SJSA1 (cell line): ENCODE results near the gene STRN3. TPM values are rescaled to one million over a fixed set of nuclear protein-coding genes. Genes with fewer than 3 reads are reported as not detected.
A peak's percentile ranks its signal among the peaks of the same experiment; 100 is the strongest.

Experiments
- DNase-seq, 2 experiments: peaks; one replicate each; pipeline ENCODE4 v3.0.0-alpha.2; 2015 to 2020; ENCODE audit warnings: low spot score in 2 of 2, low read depth in 1 of 2
- H3K27ac ChIP-seq: fragments of 250-450 bp; sonication (Bioruptor Pico); 2 replicates; pipeline ENCODE4 v1.5.1; 2020; ENCODE audit warnings: mild to moderate bottlenecking, moderate library complexity
- H3K27me3 ChIP-seq: fragments of 250-450 bp; sonication (Bioruptor Pico); replicated peaks from 2 replicates; pipeline ENCODE4 v1.5.1; 2020; ENCODE audit warnings: mild to moderate bottlenecking, moderate library complexity
- H3K36me3 ChIP-seq: fragments of 250-450 bp; sonication (Bioruptor Pico); 2 replicates; pipeline ENCODE4 v1.5.1; 2020; ENCODE audit warnings: mild to moderate bottlenecking
- H3K4me1 ChIP-seq: fragments of 250-450 bp; sonication (Bioruptor Pico); replicated peaks from 2 replicates; pipeline ENCODE4 v1.6.1; 2021; ENCODE audit warnings: mild to moderate bottlenecking
- H3K4me3 ChIP-seq: fragments of 250-450 bp; sonication (Bioruptor Pico); 2 replicates; pipeline ENCODE4 v1.5.1; 2020; ENCODE audit warnings: mild to moderate bottlenecking
- H3K9me3 ChIP-seq: fragments of 250-450 bp; sonication (Bioruptor Pico); replicated peaks from 2 replicates; pipeline ENCODE4 v1.5.1; 2020; ENCODE audit warnings: mild to moderate bottlenecking
- total RNA-seq: library from RNA; depleted of rRNA; stranded (reverse); fragments of >200 nt; shearing (Covaris generic); gene quantifications from 2 replicates; pipeline ENCODE4 v1.2.3, GENCODE V29; 2014

Gene STRN3
- total RNA-seq, 1 experiment from 2014 or later, result 52.2 TPM

DNA sequence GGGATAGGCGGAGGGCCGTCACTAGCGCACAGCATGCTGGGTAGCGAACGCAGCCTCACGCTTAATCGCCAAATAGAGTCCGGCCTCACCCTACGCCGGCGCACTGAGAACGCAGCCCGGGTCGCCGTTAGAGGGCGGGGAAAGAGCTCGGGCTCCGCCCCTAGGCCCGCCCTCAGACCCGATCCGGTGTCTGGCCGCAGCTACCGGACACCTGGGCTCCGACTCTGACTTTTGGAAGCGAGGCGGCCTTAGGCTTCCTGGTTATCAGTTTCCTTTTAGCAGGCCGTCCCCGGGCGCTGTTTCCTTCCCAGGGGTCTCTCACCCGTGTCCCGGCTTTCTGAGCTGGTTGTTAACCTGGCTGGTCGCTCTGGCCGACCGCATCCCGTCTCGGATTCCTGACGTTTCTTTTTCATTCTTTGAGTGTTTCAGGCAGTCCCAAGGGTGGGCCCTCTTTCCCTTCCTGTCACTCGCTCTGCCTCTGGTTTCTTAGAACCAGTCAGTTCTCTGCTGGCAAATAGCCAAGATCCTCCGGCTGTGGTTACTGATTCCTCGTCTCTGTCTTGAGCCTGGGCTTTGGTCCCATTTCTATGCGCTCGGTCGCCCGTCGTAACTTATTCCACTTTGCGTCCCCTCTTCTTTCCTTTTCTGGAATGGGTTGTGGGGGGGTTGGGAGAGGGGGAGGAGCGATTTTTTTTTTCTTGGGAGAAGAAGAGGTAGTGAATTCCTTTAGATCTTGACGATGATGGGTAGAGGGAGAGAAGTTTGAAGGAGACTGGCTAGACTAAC, 464 bp upstream of the STRN3 start:
- Histone ChIP-seq H3K9me3 (no peaks in the 10 kb centered on the region), H3K4me3 (peak overlapping the region; percentile 87), H3K27ac (peak overlapping the region; percentile 88), H3K4me1 (peaks cover 7% of the 10 kb centered on the region; the same call in 1 of the 2 replicates), H3K36me3 (peaks cover 21% of the 10 kb centered on the region), H3K27me3 (no peaks in the 10 kb centered on the region)
- DNase-seq, result peak; percentile 95 to 97

DNA sequence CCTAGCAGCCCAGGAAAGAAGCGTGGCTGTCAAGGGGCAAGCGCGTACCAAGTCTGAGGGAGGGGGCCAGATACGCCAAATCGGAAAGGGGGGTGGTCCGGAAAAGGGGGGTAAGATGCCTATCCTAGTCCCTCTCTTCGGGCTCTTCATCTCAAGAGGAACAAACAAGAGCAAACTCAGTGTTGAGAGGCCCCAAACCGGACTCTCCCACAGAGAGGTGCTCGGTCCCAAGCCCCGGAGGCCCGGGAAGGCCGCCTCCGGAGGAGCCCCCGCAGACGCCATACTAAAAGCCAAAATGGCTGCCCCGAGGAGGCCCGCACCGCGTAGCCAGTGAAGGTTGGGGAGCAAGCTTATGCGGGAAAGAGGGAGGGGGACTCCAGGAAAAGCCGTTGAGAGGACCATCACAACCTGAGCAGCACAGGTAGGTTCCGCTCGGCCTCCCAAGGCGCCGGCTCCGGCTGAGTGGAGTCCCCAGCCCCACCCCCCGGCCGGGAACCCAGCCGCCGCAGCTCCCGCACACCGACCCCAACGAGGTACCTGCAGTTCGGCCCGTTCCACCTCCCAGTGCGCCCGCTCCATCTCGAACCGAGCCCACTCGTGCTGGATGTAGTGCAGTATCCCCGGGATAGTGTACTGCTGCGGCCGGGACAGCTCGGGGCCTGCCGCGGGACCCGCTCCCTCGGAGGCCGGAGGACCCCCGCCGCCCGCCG, 657 bp downstream of the STRN3 start, which contains the start of gene AP4S1:
Gene AP4S1, plus strand, starts transcription at position 283 of the 710 bp plus-strand sequence. CDS start 40,548 bp downstream, outside the sequence.
- Histone ChIP-seq H3K27ac (peak within 1 kb of the TSS; percentile 88), H3K27me3 (no peaks in the 10 kb centered on the region), H3K4me3 (peak within 1 kb of the TSS; percentile 87), H3K36me3 (peaks cover 33% of the 10 kb centered on the region), H3K9me3 (no peaks in the 10 kb centered on the region), H3K4me1 (peaks cover 4% of the 10 kb centered on the region; the same call in 1 of the 2 replicates)
- DNase-seq, result peak in 1 of 2 experiments; percentile 45

DNA sequence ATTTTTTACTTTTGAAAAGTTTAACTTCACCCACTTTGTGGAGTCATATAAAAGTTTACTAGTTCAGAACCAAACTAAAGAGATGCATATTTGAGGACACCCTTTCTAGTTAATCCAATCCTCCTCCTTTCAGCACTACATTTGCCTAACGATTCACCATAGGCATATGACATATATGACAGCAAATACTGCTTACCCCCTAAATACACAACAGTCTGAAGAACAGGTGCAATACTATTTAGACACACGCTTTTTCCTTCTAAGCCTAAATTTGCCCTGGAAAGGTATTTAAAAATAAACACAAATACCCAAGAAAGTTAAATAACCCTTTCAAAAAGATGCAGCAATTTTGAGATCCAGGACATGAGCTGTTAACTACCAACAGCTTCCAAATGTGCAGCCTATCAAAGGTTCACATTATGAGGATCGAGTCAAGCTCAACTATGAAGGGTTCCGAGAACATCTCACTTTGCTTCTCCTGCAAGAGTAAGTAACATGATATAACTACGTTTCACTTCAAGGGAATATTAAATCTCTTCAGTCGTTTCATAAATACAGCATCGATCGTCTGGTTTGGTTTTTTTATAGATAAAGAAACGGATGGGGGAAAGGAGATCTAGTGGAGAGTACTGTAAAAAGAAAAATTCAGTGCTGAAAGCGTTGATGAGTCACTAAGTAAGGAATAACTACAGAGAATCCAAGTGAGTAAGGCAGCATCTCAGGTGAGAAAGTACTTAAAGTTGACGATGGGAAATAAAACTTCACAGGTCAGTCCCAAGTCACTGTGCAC, 1.4 kb downstream of the STRN3 start:
- H3K9me3 ChIP-seq, result no peaks in the 10 kb centered on the region
- no peak overlapping the region for H3K27ac ChIP-seq
- peak in 1 of 2 experiments; percentile 36 for DNase-seq
- no peaks in the 10 kb centered on the region for H3K27me3 ChIP-seq
- H3K4me1 ChIP-seq, result peaks cover 4% of the 10 kb centered on the region; the same call in 1 of the 2 replicates
- peaks cover 40% of the 10 kb centered on the region for H3K36me3 ChIP-seq
- H3K4me3 ChIP-seq, result peak overlapping the region; percentile 87

DNA sequence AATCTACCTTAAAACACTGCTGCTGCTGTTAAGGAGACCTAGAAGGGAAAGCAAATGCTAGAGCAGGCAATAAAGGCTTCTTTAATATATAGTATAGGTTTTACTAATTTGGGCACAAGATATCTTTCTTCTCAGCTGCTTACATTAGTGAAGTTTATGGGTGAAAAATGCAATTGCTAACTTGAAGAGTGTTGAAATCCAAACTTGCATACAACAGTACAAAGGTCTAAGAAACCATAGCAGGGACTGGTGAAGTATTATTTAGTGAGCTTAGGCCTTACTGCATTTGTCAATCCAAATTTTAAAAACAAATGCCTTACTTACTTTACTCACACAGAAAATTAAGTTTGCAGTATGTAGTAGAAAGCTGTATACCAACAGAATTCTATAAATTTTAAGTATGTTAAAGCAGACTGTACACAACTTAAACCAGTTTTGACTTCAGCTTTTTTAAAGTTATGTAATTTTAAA, 2.1 kb downstream of the STRN3 start:
- Histone ChIP-seq H3K27ac (no peak overlapping the region), H3K36me3 (peaks cover 43% of the 10 kb centered on the region), H3K4me1 (peaks cover 4% of the 10 kb centered on the region; the same call in 1 of the 2 replicates), H3K9me3 (no peaks in the 10 kb centered on the region), H3K4me3 (no peak overlapping the region; the same call in 1 of the 2 replicates), H3K27me3 (no peaks in the 10 kb centered on the region)
- no peak for DNase-seq

DNA sequence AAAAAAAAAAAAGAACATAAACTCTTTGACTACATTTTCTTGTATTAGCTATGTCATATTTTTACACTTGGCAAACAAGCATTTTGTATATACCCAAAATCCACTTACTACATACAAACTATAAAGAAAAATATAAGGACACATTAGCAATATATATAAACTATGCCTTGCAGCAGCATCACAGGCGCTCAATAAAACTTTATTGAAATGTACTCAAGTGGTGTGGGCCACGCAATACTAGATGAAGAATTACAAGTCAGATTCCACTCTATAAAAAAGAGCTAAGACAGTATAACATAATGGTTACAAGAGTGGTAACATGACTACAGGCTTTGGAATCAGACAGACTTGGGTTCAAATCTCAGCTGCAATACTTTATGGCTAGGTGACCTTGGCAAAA, 3.8 kb downstream of the STRN3 start:
- H3K36me3 ChIP-seq, result peaks cover 55% of the 10 kb centered on the region
- DNase-seq, result no peak
- H3K4me3 ChIP-seq, result no peak overlapping the region
- H3K9me3 ChIP-seq, result no peaks in the 10 kb centered on the region
- H3K27me3 ChIP-seq, result no peaks in the 10 kb centered on the region
- H3K27ac ChIP-seq, result no peak overlapping the region
- peaks cover 4% of the 10 kb centered on the region; the same call in 1 of the 2 replicates for H3K4me1 ChIP-seq

DNA sequence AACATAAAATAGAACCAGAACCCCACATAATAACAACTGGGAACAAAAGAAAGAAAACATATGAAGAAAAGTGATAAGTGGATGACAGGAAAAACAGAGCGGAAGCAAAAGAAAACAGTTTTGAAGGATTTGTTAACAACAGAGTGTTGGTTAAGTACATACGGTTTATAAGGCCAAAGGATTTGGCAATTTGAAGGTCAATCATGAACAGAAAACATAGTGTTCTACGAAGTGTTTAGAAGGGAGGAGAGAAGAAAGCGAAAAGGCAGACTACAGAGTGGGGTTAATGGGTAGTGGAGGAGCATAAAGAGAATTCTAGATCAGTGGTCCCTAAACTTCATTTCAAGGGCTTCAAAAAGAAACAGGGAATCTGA, 4.6 kb downstream of the STRN3 start:
- H3K4me1 ChIP-seq, result peaks cover 4% of the 10 kb centered on the region; the same call in 1 of the 2 replicates
- H3K36me3 ChIP-seq, result peaks cover 55% of the 10 kb centered on the region
- no peaks in the 10 kb centered on the region for H3K27me3 ChIP-seq
- H3K9me3 ChIP-seq, result no peaks in the 10 kb centered on the region
- H3K27ac ChIP-seq, result no peak overlapping the region
- H3K4me3 ChIP-seq, result no peak overlapping the region
- DNase-seq, result no peak

DNA sequence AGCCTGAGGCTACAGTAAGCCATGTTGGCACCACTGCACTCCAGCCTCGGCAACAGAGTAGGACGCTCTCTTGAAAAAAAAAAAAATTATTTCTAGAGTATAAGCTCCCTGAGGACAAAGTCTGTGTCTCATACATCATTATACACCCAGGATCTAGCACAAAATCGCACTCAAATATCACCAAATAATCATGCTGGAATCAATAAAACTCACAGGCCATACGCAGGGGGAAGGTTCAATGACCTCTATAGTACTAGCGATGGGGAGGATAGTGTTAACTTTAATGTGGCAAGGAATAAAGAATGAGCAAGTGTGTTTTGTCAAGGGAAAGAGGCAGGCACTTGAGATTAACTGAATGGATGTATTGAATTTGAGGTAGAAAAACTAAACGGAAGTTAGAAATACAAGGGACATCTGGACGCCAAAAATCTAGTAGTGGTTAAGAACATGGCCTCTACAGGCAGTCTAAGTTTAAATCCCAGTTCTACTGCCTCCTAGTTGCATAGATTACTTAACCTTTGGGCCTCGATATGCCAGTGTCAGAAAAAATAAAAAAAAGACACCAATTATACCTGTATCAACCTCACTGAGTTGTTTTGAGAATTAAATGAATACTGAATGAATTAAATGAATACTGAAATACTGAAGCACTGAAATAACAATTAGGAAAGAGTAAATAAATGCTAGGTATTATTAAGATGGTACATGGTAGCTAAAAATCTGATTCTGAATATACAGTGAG, 5.2 kb downstream of the STRN3 start:
- Histone ChIP-seq H3K4me3 (no peak overlapping the region), H3K9me3 (no peaks in the 10 kb centered on the region), H3K27ac (no peak overlapping the region), H3K36me3 (peaks cover 56% of the 10 kb centered on the region), H3K4me1 (peaks cover 4% of the 10 kb centered on the region; the same call in 1 of the 2 replicates), H3K27me3 (no peaks in the 10 kb centered on the region)
- no peak for DNase-seq

DNA sequence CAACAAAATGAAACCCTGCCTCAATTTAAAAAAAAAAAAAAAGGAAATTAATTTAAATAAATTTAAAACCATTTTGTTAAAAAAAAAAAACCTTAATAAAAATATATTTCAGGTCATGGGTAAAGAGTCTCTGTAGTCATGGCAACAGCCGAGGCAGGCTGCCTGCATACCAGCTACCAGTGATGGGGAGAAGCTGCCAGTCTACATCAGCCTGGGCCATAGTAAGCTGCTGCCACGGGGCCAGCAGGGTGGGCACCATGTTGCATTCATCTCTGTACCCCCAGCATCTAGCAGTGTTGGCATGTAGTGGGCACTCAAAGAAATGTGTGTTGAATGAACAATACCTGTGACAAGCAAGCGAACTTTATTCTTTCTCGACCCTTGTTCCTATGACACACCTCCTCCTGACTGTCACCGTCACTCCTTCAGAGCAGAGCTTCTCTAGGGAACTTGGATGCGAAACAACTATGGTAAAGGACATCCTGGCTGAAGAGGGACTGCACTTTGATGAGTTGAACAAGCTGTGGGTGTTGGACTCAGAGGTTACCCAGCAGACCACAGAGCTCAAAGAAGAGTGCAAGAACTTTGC, 8.0 kb downstream of the STRN3 start:
- H3K27ac ChIP-seq, result no peak overlapping the region
- no peaks in the 10 kb centered on the region for H3K9me3 ChIP-seq
- peaks cover 43% of the 10 kb centered on the region for H3K36me3 ChIP-seq
- no peak for DNase-seq
- no peaks in the 10 kb centered on the region for H3K27me3 ChIP-seq
- no peaks in the 10 kb centered on the region for H3K4me1 ChIP-seq
- H3K4me3 ChIP-seq, result no peak overlapping the region

DNA sequence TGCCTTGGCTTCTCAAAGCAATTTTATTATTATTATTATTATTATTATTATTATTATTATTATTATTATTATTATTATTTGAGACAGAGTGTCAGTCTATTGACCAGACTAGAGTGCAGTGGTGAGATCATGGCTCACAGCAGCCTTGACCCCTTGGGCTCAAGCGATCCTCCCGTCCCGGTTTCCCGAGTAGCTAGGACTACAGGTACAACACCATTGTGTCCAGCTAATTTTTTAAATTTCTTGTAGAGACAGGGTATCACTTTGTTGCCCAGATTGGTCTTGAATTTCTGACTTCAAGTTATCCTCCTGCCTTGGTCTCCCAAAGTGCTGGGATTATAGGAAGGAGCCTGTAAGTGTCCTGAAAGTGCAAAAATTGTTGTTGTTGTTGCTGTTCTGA, 12.3 kb downstream of the STRN3 start:
- Histone ChIP-seq H3K27ac (no peak overlapping the region), H3K9me3 (no peaks in the 10 kb centered on the region), H3K27me3 (no peaks in the 10 kb centered on the region), H3K4me1 (no peaks in the 10 kb centered on the region), H3K4me3 (no peak overlapping the region), H3K36me3 (peaks cover 13% of the 10 kb centered on the region)
- no peak for DNase-seq

DNA sequence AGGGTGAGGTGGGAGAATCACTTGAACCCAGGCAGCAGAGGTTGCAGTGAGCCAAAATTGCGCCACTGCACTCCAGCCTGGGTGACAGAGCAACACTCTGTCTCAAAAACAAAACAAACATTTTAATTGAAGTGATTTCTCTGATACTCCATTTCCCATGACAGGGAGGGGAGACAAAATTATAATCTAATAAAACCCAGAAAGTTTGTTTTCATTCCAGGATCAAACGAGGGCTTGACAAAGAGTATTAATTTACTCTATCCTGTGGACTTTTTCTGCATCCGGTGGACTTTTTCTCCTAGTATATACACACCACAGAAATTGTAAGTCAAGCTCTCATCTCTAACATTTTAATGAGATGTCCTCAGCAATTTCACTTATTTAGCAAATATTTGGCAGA, 15.2 kb downstream of the STRN3 start:
- no peak overlapping the region for H3K27ac ChIP-seq
- H3K4me3 ChIP-seq, result no peak overlapping the region
- H3K9me3 ChIP-seq, result no peaks in the 10 kb centered on the region
- H3K27me3 ChIP-seq, result no peaks in the 10 kb centered on the region
- H3K4me1 ChIP-seq, result no peaks in the 10 kb centered on the region
- no peak for DNase-seq
- peaks cover 5% of the 10 kb centered on the region; the same call in 1 of the 2 replicates for H3K36me3 ChIP-seq

DNA sequence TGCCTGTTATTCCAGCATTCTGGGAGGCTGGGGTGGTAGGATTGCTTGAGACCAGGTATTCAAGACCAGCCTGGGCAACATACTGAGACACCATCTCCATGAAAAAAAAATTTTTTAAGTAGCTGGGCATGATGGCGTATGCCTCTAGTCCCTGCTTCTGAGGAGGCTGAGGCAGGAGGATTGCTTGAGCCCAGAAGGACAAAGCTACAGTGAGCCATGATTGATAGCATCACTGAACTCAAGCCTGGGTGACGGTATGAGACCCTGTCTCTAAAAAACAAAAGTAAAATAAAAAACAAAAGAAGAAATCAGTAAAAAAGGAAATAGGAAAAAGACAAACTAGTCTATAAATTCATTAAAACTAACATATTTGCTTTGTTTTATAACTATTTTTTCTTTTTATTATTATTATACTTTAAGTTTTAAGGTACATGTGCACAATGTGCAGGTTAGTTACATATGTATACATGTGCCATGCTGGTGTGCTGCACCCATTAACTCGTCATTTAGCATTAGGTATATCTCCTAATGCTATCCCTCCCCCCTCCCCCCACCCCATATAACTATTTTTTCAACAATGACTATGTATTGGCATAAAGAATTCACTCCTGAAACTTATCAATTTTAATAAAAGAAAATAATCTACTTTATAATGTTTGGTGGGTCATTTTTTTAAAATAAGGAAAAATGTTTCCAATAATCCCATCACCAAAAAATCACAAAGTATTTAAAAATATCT, 16.2 kb downstream of the STRN3 start:
- no peak for DNase-seq
- Histone ChIP-seq H3K27me3 (no peaks in the 10 kb centered on the region), H3K27ac (no peak overlapping the region), H3K4me1 (no peaks in the 10 kb centered on the region), H3K36me3 (peaks cover 5% of the 10 kb centered on the region; the same call in 1 of the 2 replicates), H3K9me3 (no peaks in the 10 kb centered on the region), H3K4me3 (no peak overlapping the region)

DNA sequence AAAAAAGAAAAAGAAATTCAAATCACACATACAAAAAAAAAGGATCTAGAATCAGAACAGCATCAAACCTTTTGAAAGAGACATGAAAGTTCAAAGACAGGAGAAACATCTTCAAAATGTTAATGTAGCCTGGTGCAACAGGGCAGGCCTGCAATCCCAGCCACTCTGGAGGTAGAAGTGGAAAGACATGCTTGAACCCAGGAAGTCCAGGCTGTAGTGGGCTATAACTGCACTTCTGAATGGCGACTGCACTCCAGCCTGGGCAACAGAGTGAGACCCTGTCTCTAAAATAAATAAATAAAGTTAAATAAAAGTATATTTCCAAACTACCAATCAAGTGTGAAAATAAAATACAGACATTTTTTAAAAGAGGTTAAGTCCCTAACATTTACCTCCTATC, 19.5 kb downstream of the STRN3 start:
- Histone ChIP-seq H3K36me3 (peaks cover 9% of the 10 kb centered on the region), H3K27me3 (no peaks in the 10 kb centered on the region), H3K4me3 (no peak overlapping the region), H3K4me1 (no peaks in the 10 kb centered on the region), H3K27ac (no peak overlapping the region), H3K9me3 (no peaks in the 10 kb centered on the region)
- DNase-seq, result no peak
